ENCODE results near the gene FRRS1L. TPM values are rescaled to one million over a fixed set of nuclear protein-coding genes. Genes with fewer than 3 reads are reported as not detected.

The FRRS1L gene
- total and polyA plus RNA-seq, 8 donors: 0.47 to 7.2 (median 3.1) TPM; not detected in 1

DNA sequence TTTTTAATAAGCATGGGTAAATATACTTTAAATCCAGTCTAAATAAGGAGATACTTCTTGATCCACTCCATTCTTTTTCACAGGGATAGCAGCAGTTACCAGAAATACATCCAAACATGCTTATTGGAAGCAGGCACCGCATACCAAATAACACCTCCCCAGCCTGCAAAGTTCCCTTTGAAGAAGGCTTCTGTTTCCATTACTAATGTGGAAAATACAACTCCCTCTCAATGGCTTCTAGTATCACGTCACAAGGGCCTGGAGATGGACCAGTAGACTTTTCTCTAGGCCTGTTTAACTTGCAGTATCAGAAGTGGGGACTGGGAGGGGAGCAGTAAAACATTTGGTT lies 68.1 kb downstream of the FRRS1L start:
- Histone ChIP-seq H3K27ac (peak overlapping the region; percentile 38 to 70), H3K27me3 (no peaks in the 10 kb centered on the region), H3K4me3 (no peak overlapping the region), H3K4me1 (peaks cover 30 to 54% of the 10 kb centered on the region in 2 donors), H3K36me3 (peaks cover 0 to 10% of the 10 kb centered on the region in 2 donors), H3K9me3 (no peaks in the 10 kb centered on the region)
- intact Hi-C loops (cut with DNase I): no loop called here
- ATAC-seq: peak; percentile 58
- DNase-seq: no peak
- TF ChIP-seq, protein P1, sequence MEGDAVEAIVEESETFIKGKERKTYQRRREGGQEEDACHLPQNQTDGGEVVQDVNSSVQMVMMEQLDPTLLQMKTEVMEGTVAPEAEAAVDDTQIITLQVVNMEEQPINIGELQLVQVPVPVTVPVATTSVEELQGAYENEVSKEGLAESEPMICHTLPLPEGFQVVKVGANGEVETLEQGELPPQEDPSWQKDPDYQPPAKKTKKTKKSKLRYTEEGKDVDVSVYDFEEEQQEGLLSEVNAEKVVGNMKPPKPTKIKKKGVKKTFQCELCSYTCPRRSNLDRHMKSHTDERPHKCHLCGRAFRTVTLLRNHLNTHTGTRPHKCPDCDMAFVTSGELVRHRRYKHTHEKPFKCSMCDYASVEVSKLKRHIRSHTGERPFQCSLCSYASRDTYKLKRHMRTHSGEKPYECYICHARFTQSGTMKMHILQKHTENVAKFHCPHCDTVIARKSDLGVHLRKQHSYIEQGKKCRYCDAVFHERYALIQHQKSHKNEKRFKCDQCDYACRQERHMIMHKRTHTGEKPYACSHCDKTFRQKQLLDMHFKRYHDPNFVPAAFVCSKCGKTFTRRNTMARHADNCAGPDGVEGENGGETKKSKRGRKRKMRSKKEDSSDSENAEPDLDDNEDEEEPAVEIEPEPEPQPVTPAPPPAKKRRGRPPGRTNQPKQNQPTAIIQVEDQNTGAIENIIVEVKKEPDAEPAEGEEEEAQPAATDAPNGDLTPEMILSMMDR (IDR thresholded peaks at IDR 0.05): no peak

DNA sequence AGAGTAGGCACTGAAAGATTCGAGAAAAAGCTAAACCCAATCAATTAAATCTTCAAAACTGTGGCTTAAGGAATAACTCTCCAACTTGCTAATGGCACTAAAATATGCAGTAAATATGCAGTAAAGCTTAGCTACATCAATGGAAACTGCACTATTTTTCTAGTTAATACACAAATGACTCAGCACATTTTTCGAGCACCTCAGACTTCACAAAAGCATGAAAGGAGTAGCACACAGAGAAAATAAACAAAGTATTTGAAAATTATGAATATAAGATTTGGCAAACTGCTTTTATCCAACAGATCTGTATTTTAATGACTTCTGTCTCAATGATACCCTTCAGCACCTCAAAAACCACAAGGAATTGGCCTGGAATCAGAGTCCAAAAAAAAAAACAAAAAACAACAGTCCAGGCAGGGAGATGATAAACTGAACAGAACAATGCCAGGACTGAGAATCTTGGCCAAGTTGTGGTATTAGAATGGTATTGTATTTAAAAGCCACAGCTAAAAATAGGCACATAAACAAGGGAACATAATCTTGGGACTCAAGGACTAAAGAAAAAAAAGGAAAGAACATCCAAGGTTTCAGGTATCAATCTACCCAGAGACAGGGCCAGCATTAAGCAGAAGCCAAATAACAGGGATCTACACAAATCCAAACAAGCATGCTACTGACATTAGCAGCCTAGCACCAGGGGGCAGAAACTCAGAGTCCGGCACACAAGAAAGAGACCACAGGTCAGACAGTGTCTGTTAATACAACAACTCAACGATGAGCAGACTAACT lies 68.7 kb downstream of the FRRS1L start:
- Histone ChIP-seq H3K4me3 (no peak overlapping the region), H3K9me3 (no peaks in the 10 kb centered on the region), H3K27ac (peak overlapping the region; percentile 38 to 70), H3K4me1 (peaks cover 30 to 54% of the 10 kb centered on the region in 2 donors), H3K27me3 (no peaks in the 10 kb centered on the region), H3K36me3 (peaks cover 0 to 5% of the 10 kb centered on the region in 2 donors)
- peak; percentile 46 for ATAC-seq
- TF ChIP-seq, protein P1 (IDR thresholded peaks at IDR 0.05): no peak
- intact Hi-C loops (cut with DNase I): no loop called here
- DNase-seq: no peak

DNA sequence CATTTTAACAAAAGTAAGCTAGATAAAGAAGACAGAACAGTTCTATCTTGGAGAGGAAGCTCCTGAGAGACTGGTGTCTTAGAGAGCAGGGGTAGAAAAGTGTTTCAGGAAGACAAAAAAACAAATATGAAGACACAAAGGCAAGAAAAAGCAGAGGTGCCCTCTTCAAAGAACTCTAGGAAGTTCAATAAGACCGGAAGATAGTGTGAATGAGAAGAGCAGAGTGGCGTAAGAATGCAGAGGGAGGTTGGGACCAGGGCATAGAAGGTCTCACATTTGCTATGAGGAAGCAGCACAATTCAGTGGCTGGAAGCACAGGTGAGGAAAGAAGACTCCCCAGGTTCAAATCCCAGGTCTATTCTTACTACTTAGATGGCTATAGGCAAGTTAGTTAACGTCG lies 69.9 kb downstream of the FRRS1L start:
- Histone ChIP-seq H3K27me3 (no peaks in the 10 kb centered on the region), H3K36me3 (peaks cover 0 to 8% of the 10 kb centered on the region in 2 donors), H3K9me3 (no peaks in the 10 kb centered on the region), H3K27ac (no peak overlapping the region), H3K4me3 (no peak overlapping the region), H3K4me1 (peaks cover 28 to 48% of the 10 kb centered on the region in 2 donors)
- TF ChIP-seq, protein P1 (IDR thresholded peaks at IDR 0.05): no peak
- intact Hi-C loops (cut with DNase I): no loop called here
- DNase-seq (no peak), ATAC-seq (no peak)

DNA sequence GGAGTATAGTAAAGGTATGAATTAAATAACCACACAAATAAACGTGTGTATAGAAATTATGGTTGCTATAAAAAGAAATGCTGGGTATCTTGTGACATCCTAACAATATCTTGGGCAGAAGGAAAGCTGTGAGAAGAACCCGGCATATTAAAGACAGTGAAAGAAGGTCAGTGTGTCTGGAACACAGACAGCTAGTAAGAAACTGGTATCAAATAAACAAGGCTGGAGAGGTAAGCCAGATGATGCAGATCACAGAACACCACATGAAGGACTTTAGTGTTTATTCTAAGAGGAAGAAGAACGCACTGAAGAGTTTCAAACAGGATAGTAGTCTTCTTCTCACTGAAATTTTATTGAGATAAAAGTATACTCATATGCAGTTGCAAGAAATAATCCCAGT lies 71.7 kb downstream of the FRRS1L start:
- Histone ChIP-seq H3K4me1 (peaks cover 18 to 30% of the 10 kb centered on the region in 2 donors), H3K36me3 (peaks cover 0 to 20% of the 10 kb centered on the region in 2 donors), H3K9me3 (no peaks in the 10 kb centered on the region), H3K27me3 (no peaks in the 10 kb centered on the region), H3K4me3 (no peak overlapping the region), H3K27ac (no peak overlapping the region)
- ATAC-seq: no peak
- TF ChIP-seq, protein P1 (IDR thresholded peaks at IDR 0.05): no peak
- intact Hi-C loops (cut with DNase I): no loop called here
- no peak for DNase-seq

DNA sequence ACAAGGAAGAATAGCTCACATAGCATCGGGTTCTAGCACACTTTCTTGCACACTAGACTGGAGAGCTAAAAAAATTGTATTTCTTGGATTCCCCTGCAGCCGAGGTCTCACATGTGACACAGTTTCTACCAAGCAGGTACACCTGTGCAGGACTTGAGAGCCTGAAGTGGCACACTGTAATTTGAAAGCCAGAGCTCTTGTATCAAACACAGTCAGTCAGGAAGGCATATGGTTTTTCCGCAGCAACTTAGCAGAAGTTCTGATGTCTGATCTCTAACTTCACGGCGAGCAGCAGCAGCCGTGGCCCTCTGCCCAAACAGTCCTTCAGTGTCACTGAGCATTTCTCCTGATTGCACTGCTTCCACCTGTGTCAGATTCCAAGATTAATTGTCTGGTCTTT lies 72.8 kb downstream of the FRRS1L start:
- Histone ChIP-seq H3K9me3 (no peaks in the 10 kb centered on the region), H3K27me3 (no peaks in the 10 kb centered on the region), H3K4me3 (no peak overlapping the region), H3K4me1 (peaks cover 15 to 30% of the 10 kb centered on the region in 2 donors), H3K36me3 (peaks cover 0 to 28% of the 10 kb centered on the region in 2 donors), H3K27ac (no peak overlapping the region)
- TF ChIP-seq, protein P1 (IDR thresholded peaks at IDR 0.05): no peak
- ATAC-seq (peak; percentile 67), DNase-seq (no peak)
- intact Hi-C loops (cut with DNase I): no loop called here
